GM18907 (cell line): ENCODE measurements around the gene TMC2.

ENCODE experiments used
- ATAC-seq: cut with Tn5 transposase; IDR thresholded peaks from one replicate; pipeline ENCODE4 v1.9.1; 2021; ENCODE audit warnings: mild to moderate bottlenecking, moderate library complexity; ENCODE audit not compliant: unreplicated experiment

Gene TMC2

GRCh38 chr20:2564406-2564805 is 28.0 kb downstream of the TMC2 start:
- ATAC-seq: no peak

DNA sequence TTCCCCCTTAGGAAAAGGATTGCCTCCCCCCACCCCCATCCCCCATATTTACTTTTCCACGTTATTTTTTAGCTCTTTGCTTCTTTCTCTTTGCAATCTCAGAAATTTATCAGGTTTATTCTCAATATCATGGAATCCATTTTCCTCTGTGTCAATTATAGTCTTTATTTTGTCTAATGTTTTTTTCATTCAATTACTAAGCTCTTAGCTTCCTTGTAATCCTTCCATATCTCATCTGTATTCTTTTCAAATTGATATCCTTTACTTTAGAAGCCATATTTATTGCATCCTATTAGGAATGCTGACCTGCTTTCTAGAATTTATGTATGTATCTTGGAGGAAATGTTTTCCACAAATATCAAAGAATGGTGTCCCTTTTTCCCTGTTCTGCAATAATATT is 39.3 kb downstream of the TMC2 start:
- no peak for ATAC-seq

- no peak for ATAC-seq
These were observed 39.9 kb downstream of the TMC2 start for GRCh38 chr20:2576317-2576727.

DNA sequence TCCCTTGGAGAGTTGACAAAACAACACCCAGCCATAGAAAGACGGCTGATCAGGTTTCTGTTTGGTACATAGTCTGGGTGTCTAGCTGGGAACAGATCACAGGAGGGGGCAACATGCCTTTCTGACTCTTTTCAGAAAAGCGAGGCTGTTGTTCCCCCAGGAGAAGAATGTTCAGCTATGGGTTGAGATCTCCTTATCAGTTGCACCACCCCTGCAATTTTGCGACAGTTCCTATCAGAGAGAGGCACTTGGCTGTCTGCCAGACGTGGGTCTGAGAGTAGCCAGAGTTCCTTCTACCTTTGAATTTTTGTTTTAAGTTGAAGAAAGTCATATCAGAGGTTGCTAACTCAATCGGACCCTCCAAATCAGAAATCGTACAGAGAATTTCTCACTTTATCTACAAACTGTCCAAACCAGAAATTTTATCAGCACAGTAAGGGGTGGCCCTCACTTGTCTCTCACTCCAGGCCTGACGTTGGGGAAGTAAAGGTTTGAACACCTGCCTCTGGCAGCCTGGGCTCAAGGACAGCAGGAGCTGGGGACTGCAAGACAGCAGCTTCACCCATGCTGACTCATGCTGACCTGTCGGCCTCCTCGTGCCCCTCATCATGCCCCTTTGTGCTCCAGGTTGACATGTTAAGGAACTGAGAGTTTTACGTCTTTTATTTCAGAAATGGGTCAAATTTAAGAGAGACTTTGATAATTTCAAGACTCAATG is 42.3 kb downstream of the TMC2 start:
- ATAC-seq: no peak

GRCh38 chr20:2585811-2586210 is 49.4 kb downstream of the TMC2 start:
- ATAC-seq: no peak

- ATAC-seq: no peak
These were observed 57.4 kb downstream of the TMC2 start for GRCh38 chr20:2593756-2594155.

GRCh38 chr20:2595076-2595475 is 58.7 kb downstream of the TMC2 start:
- ATAC-seq: no peak

DNA sequence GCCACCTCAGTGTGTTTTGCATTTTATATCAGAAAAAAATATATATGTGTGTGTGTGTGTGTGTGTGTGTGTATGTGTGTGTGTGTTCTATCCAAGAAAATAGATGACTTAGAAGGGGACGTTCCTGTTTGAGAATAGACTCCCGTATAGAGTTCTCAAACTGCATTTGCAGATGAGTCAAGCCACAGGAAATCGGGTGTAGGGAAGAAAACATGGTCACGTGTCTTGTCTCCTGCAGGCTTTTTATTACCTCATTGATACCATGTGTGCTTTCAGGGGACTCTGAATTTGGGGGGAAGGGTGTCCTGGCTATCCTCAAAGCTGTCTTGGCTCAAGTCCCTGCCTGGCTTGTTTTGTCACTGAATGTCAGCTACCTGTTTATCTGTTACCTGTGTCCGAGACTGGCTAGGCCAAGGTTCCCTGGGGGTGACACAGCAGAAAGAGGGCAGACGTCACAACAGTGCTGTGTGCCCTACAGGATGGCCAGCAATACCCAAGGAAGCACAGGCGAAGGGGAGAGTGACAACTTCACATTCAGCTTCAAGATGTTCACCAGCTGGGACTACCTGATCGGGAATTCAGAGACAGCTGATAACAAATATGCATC is 60.4 kb downstream of the TMC2 start:
- ATAC-seq: no peak

DNA sequence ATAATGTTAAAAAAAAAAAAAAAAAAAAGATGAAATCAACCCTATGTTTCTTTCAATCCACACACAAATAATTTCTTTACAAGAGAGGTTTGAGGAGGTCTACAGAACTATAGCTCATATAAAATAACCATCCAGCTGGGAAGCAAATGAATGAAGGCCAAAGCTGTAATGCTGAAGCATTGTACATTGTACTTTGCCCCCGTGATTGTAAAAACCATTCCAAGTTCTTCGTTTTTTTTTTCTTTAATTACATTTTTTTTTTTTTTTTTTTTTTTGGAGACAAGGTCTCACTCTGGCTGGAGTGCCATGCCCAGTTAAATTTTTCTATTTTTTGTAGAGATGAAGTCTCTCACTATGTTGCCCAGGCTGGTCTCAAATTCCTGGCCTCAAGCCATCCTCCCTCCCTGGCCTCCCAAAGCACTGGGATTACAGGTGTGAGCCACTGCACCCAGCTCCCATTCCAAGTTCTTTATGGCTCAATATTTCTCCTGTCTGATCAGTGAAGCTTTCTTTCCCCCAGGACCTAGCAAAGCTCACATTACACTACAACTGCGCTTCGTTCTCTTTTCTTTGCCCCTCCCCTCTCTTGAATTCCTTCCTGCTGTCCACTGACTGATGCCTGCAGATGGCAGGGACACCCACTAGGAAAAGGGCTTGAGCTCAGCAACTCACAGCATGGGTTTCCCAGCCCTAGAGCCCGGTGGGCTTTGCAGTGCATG is 63.1 kb downstream of the TMC2 start:
- ATAC-seq: no peak

- no peak for ATAC-seq
These were observed 65.8 kb downstream of the TMC2 start for GRCh38 chr20:2602046-2602735.

- ATAC-seq: no peak
These were observed 66.4 kb downstream of the TMC2 start for GRCh38 chr20:2602746-2603145.

DNA sequence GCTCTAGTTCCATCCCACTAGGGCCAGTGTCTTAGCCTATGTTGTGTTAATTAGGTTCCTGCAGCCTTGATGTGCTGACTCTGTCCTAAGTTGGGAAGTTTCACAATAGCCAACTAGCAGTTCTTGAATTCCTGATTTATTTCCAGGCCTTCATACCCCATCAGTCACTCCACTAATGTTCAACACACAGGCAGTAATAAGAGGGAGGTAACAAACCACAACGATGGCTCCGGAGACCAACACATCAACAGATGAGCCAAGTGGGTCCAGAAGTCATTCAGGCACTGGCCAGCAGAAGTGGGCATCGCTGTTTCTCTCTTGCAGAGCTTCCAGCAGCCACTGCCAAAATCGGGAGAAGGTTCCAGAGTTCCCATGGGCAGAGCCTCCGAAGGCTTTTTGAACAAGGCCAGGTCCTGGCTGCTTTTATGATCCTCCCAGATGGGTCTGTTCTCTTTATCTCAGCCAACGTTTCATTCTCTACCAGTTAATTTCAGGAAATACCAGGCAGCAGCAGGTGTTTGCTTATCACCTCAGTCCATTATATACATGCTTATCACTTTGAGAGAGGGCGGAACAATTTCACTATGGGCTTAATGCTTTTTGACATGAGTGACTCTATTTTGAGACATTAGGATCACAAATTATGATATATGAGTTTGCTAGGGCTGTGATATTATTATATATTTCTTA is 67.6 kb downstream of the TMC2 start:
- no peak for ATAC-seq

DNA sequence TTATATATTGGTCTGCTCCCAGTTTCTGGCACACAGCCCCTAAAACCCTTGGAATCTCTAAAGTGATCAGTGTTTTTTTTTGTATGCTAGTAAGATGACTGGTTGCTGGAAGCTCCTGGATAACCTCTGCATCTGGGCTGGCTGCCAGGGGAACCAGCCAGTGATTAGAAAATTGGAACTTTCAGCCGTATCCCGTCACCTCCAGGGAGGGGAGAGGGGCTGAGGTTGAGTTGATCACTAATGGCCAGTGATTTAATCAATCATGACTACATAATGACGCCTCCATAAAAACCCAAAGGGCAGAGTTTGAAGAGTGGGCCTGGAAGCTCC is 68.1 kb downstream of the TMC2 start:
- ATAC-seq: no peak

DNA sequence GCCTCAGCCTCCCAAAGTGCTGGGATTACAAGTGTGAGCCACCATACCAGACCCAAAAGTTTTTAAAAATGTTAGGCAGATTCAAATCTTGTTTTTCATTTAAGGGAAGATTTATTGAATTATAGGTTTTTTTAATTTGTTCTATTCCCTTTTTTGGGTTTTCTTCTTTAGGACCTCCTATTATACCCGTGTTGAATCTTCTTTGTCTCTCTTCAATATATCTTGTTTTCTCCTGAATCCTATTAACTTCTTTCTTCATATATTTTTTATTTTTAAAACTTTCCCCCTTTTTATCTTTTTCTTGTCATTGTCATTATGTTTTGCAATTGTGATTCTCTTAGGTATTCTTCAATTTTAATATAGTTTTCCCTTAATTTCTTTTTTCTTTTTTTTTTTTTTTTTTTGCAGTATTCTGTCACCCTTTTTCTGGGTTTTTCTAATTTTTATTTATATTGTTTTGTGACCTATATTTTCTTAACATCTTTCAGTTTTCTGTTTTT is 70.2 kb downstream of the TMC2 start:
- no peak for ATAC-seq

DNA sequence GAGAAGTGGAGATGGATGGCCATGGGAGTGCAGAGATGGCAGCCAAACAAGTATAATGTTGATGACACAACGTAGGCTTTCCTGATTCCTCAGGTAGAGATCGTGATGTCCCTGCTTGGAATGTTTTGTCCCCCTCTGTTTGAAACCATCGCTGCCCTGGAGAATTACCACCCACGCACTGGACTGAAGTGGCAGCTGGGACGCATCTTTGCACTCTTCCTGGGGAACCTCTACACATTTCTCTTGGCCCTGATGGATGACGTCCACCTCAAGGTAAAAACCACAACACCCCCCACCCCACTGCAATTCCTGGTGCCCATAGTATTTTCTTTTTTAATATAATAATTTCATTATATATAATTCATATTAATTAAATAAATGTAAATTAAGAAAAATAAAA is 74.0 kb downstream of the TMC2 start:
- no peak for ATAC-seq

DNA sequence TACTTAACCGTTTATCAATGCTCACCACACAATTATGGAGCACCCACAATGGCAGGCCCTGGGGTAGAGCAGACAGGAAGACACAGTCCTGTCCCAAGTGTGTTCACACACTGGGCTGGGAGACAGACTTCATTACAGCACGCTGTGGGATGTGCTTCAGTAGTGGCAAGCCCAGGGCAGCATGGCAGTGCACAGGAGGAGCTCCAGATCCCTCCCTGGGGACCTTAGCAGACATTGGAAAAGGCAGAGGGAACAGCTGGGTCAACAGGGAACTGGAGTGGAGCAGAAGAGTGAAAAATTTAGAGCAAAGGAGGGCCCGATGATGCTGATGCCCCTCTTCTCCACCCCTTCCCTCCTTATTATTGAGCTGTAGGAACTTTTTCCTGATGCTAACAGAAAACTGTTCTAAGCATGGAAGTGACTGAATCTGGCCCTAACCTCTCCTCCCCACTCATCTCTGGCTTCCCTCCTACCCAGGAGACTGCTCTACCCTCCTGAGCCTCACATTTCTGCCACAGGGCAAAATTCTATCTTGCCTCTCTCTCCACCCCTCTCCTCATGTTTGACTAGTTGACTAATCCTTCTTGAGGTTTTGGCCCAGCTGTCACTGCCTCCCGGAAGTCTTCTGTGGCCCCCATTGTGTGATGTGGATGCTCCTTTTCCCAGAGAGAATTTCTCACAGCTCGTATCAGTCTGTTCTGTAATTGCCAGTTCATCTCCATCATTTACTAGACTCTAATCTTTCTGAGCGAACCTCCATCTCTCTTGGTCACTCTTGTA is 74.8 kb downstream of the TMC2 start:
- no peak for ATAC-seq

- no peak for ATAC-seq
These were observed 75.7 kb downstream of the TMC2 start for GRCh38 chr20:2612073-2612472.

- no peak for ATAC-seq
These were observed 80.3 kb downstream of the TMC2 start for GRCh38 chr20:2616634-2617033.

- no peak for ATAC-seq
These were observed 80.8 kb downstream of the TMC2 start for GRCh38 chr20:2617099-2617714.

- no peak for ATAC-seq
These were observed 82.4 kb downstream of the TMC2 start for GRCh38 chr20:2618815-2619214.
